Adrenal gland (tissue), 5 donors: ENCODE results near the gene CYP19A1.

Source experiments
- POLR2A ChIP-seq, 2 donors: fragments of 450-650 bp; IDR thresholded peaks; one replicate each; pipeline ENCODE4 v1.6.1; 2017; ENCODE audit warnings: antibody characterized with exemption in 2 of 2, mild to moderate bottlenecking in 2 of 2, moderate library complexity in 1 of 2
- TF ChIP-seq, protein P1 (sequence below), 6 experiments: fragments of 450-650 bp in 4 of 6; fragments of 200-600 bp in 2 of 6; sonication (generic) in 1 of 6; IDR thresholded peaks; 1 replicate in 5 of 6; 2 replicates in 1 of 6; pipeline versions ENCODE4 v1.5.1 to v1.8.0; 2016 to 2021; ENCODE audit warnings: antibody characterized with exemption in 6 of 6, mild to moderate bottlenecking in 2 of 6, moderate library complexity in 1 of 6
- donor health status: DM: no; HTN: no; CAD: no.

DNA sequence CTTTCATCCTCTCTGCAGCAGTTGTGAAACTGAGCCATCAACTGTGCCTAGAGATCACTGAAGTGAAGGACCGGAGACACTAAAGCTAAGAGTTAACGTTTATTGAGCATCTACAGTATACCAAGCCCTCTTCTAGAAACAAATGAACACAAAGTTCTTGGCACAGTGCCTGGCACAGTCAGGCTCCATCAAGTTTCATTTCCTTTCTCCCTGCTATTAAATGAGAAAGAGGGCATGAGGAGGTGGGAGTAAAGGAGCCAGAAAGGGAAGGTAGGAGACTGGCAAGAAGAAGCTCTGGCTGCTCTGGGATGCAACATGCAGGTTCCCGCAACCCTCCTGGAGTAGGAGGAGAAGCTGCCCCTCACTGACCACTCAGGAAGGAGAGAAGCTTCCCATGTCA, 30.6 kb downstream of the CYP19A1 start:
- TF ChIP-seq, protein P1, sequence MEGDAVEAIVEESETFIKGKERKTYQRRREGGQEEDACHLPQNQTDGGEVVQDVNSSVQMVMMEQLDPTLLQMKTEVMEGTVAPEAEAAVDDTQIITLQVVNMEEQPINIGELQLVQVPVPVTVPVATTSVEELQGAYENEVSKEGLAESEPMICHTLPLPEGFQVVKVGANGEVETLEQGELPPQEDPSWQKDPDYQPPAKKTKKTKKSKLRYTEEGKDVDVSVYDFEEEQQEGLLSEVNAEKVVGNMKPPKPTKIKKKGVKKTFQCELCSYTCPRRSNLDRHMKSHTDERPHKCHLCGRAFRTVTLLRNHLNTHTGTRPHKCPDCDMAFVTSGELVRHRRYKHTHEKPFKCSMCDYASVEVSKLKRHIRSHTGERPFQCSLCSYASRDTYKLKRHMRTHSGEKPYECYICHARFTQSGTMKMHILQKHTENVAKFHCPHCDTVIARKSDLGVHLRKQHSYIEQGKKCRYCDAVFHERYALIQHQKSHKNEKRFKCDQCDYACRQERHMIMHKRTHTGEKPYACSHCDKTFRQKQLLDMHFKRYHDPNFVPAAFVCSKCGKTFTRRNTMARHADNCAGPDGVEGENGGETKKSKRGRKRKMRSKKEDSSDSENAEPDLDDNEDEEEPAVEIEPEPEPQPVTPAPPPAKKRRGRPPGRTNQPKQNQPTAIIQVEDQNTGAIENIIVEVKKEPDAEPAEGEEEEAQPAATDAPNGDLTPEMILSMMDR (IDR thresholded peaks at IDR 0.05) = no peak
- no peak for TF ChIP-seq POLR2A (IDR thresholded peaks at IDR 0.05)
